Measurements from ENCODE around the gene C1orf115.

The C1orf115 gene

GRCh38 chr1:220689666-220690065, 497 bp upstream of the C1orf115 start:
- Histone ChIP-seq H3K9me3 (replicated peaks; ENCODE audit: insufficient read depth, low read length) (no peaks in the 10 kb centered on the region), H3K4me2 (ENCODE audit: low read depth, low read length) (peak overlapping the region; percentile 67), H3K79me2 (ENCODE audit: low read length) (no peaks in the 10 kb centered on the region), H3F3A (ENCODE audit: insufficient read depth, low read length) (no peaks in the 10 kb centered on the region), H3K4me1 (ENCODE audit: low read length) (peaks cover 3% of the 10 kb centered on the region), H3K4me3 (ENCODE audit: low read length) (peak overlapping the region; percentile 68), H3K9ac (ENCODE audit: low read length) (no peak overlapping the region), H3K9me2 (replicated peaks; ENCODE audit: insufficient read depth, low read length) (no peaks in the 10 kb centered on the region), H3K36me3 (replicated peaks; ENCODE audit: insufficient read depth, low read length) (no peaks in the 10 kb centered on the region), H2AFZ (ENCODE audit: low read length) (peak overlapping the region; percentile 60), H4K20me1 (ENCODE audit: insufficient read depth, low read length) (no peaks in the 10 kb centered on the region), H3K27ac (ENCODE audit: low read length) (no peak overlapping the region), H3K27me3 (replicated peaks; ENCODE audit: insufficient read depth, low read length) (peaks cover 7% of the 10 kb centered on the region; the same call in 1 of the 2 replicates)
- no peak for TF ChIP-seq EZH2phosphoT487 (IDR thresholded peaks at IDR 0.05; ENCODE audit: low read length)
- no peak for TF ChIP-seq EZH2 (optimal IDR thresholded peaks at IDR 0.05; ENCODE audit: low read depth, low read length)
- TF ChIP-seq CTCF (IDR thresholded peaks at IDR 0.05; ENCODE audit: low read length): no peak
- no peak for DNase-seq

DNA sequence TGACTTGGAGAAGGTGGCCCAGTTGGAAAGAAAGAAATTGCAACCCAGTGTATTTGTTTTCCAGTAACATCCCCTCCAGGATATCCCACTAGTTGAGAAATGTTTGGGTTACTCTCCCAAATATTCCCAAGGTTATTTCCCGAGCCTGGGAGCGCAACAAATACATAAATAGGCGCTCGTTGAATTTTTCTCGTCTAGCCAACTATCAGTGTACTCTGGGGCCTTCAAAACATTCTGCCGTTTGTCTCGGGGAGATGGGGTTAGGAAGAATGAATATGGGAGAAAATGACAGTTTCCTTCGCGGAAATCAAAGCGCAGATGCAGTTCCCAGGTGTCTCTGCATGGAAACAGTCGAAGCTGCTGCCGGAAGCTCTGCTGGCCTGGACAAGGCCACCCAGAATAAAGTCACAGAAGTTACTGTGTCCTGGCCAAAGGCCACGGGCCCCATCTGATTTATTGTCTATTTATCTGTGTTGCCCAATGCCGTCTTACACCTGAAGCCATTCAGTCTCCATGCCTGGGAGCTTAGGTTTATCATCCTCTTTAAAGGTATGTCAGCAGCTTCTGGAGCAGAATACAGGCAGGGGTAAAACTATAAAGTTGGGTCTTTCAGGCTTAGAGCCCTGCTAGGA, 1.0 kb downstream of the C1orf115 start:
- Histone ChIP-seq H4K20me1 (ENCODE audit: insufficient read depth, low read length) (no peaks in the 10 kb centered on the region), H3F3A (ENCODE audit: insufficient read depth, low read length) (no peaks in the 10 kb centered on the region), H3K79me2 (ENCODE audit: low read length) (no peaks in the 10 kb centered on the region), H3K4me2 (ENCODE audit: low read depth, low read length) (peak overlapping the region; percentile 67), H3K4me3 (ENCODE audit: low read length) (peak overlapping the region; percentile 68; the same call in 1 of the 2 replicates), H3K27me3 (replicated peaks; ENCODE audit: insufficient read depth, low read length) (peaks cover 7% of the 10 kb centered on the region; the same call in 1 of the 2 replicates), H3K9me3 (replicated peaks; ENCODE audit: insufficient read depth, low read length) (no peaks in the 10 kb centered on the region), H3K4me1 (ENCODE audit: low read length) (peaks cover 3% of the 10 kb centered on the region), H3K9ac (ENCODE audit: low read length) (no peak overlapping the region), H3K36me3 (replicated peaks; ENCODE audit: insufficient read depth, low read length) (no peaks in the 10 kb centered on the region), H3K27ac (ENCODE audit: low read length) (no peak overlapping the region), H3K9me2 (replicated peaks; ENCODE audit: insufficient read depth, low read length) (no peaks in the 10 kb centered on the region), H2AFZ (ENCODE audit: low read length) (0 out of 2 replicates have a peak overlapping the region, but pooled peaks have one; percentile 72)
- no peak for DNase-seq
- TF ChIP-seq CTCF (IDR thresholded peaks at IDR 0.05; ENCODE audit: low read length): no peak
- TF ChIP-seq EZH2 (optimal IDR thresholded peaks at IDR 0.05; ENCODE audit: low read depth, low read length): no peak
- TF ChIP-seq EZH2phosphoT487 (IDR thresholded peaks at IDR 0.05; ENCODE audit: low read length): no peak

GRCh38 chr1:220692436-220693228, 2.5 kb downstream of the C1orf115 start:
- no peak overlapping the region for H2AFZ ChIP-seq (ENCODE audit: low read length)
- peaks cover 3% of the 10 kb centered on the region for H3K4me1 ChIP-seq (ENCODE audit: low read length)
- no peaks in the 10 kb centered on the region for H3K9me2 ChIP-seq (replicated peaks; ENCODE audit: insufficient read depth, low read length)
- no peak overlapping the region for H3K9ac ChIP-seq (ENCODE audit: low read length)
- H3K27me3 ChIP-seq (replicated peaks; ENCODE audit: insufficient read depth, low read length): peaks cover 7% of the 10 kb centered on the region; the same call in 1 of the 2 replicates
- no peak for DNase-seq
- H3K36me3 ChIP-seq (replicated peaks; ENCODE audit: insufficient read depth, low read length): no peaks in the 10 kb centered on the region
- no peak overlapping the region for H3K4me3 ChIP-seq (ENCODE audit: low read length)
- H3K9me3 ChIP-seq (replicated peaks; ENCODE audit: insufficient read depth, low read length): no peaks in the 10 kb centered on the region
- no peak overlapping the region for H3K27ac ChIP-seq (ENCODE audit: low read length)
- H3K4me2 ChIP-seq (ENCODE audit: low read depth, low read length): no peak overlapping the region
- H4K20me1 ChIP-seq (ENCODE audit: insufficient read depth, low read length): no peaks in the 10 kb centered on the region
- no peak for TF ChIP-seq EZH2 (optimal IDR thresholded peaks at IDR 0.05; ENCODE audit: low read depth, low read length)
- H3F3A ChIP-seq (ENCODE audit: insufficient read depth, low read length): no peaks in the 10 kb centered on the region
- no peaks in the 10 kb centered on the region for H3K79me2 ChIP-seq (ENCODE audit: low read length)
